HG02763 (cell line): ENCODE data around the gene COL4A3.

Experiments used
- ATAC-seq: cut with Tn5 transposase; IDR thresholded peaks from one replicate; pipeline ENCODE4 v1.9.1; 2021; ENCODE audit warnings: mild to moderate bottlenecking, moderate library complexity; ENCODE audit not compliant: unreplicated experiment

The COL4A3 gene

DNA sequence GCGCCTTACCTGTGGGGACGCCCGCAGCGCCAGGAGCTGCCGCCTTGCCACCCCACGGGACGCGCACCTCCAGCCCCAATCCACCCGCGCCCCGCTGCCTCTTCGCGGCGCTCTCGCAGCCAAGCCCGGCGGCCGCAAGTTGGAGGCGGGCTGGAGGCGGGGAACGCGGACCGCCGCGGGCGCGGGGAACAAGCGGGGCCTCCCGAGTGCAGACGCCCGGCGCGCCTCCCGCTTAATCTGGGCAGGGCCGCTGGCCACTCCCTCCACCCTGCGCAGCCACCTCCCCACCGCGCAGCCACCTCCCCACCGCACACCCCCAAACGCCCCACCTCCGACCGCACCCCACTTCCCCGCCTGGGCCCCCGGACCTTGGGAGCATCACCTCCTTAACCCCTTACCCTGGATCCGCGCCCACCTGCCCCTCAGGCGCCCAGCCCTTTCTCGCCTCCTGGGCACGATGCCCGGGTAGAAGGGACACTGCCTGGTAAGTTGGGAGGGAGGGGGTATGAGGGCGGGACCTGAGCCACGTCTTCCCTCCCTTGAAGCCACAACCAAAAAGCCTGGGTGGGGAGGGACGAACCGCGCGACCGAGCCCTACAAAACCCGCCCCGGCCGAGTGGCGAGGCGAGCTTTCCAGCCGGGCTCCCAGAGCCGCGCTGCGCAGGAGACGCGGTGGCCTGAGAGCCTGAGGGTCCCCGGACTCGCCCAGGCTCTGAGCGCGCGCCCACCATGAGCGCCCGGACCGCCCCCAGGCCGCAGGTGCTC lies at the start of gene COL4A3, which contains the start of gene COL4A4:
TSS of gene COL4A3 (plus strand) at position 627 of the 765 bp plus-strand sequence. CDS start at position 730, 103 bp downstream.
TSS of gene COL4A4 (minus strand) at position 208 of the 765 bp plus-strand sequence. CDS start 16,722 bp downstream, outside the sequence.
- peak; percentile 56 for ATAC-seq

DNA sequence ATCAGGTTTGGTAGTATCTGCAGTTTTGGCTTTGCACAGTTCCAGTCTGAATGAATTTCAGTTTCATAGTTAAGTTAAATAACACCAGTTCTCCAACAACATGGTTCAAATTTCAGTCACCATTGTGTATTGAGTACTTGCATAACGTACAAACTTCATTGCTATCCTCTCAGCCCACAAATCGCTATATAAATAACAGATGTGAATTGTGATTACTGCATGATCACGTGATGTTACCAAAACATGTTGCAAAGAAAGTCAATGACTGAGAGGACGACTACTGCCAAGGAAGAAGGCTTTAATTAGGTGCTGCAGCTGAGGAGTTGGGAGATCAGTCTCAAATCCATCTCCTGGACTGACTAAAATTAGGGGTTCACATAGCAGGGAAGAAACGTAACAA lies 48.7 kb upstream of the COL4A3 start:
- no peak for ATAC-seq

DNA sequence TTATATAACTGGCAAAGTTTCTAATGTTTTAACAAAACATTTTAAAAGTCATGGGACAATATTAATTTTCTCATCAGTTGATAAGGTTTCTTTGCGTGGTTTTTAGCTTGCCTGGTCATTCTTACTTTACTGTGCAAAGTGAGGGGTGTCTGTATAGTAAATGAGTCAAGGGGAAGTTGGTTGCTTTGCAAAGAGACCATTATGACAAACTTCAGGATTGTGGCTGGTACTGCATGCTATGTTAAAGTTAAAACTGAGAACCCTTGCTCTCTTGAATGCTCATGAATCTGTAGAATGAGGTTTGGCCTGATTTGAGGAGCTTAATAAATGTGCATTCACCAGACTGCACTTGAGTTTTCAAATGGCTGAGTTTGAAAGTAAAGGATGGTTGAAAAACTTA lies 47.4 kb upstream of the COL4A3 start:
- ATAC-seq, result no peak

DNA sequence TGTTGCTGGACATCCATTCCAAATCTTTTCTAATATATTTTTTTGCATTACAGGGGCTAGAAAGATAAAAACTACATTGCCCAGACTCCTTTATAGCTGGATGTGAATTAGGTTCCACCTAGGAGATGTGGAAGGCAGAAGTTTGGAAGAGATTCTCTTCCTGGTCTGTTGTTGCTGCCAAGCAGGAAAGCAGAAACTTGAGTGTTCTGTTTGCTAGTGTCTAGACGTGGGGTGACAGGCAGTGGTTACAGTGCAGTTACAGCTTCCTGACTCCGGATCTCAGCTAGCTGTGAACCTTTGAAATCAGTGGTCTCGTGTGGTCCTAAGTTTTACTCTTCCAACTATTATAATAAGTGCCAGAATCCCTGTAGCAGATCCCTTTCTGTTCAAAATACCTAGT lies 46.6 kb upstream of the COL4A3 start:
- ATAC-seq, result no peak

DNA sequence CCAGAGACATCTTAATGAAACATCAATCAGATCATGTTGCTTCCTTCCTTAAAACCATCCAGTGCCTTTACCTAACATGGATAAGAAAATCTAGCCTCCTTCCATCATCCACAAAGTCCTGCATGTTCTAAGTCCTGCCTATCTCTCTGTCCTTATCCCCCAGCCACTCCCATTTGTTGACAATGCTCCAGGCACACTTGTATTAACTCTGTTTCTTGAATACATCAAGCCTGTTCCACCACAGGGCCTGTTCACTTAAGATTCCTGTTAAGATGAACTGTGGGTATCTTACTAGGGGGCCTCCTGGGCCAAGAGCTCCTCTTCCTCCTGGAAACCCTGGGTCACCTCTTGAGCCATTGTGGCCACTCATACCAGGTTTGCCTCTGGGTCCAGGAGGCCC lies 46.1 kb upstream of the COL4A3 start:
- ATAC-seq, result no peak

DNA sequence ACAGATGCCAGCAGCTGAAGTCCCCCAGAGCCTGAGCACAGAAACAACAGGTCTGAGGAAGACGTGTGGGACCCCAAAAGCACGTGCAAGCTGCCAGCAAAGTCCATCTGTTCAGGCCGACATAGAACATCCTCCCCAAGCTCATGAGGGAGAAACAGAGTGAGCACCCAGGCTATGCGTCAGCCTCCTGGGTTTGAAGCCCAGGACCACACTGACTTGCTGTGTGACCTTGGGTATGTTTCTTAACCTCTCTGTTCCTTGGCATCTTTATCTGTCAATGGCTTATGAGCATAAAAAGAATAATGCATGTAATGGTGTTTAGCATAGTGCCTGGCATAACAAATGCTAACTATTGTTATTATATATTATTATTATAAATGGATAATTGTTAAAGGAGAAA lies 40.7 kb upstream of the COL4A3 start:
- no peak for ATAC-seq

DNA sequence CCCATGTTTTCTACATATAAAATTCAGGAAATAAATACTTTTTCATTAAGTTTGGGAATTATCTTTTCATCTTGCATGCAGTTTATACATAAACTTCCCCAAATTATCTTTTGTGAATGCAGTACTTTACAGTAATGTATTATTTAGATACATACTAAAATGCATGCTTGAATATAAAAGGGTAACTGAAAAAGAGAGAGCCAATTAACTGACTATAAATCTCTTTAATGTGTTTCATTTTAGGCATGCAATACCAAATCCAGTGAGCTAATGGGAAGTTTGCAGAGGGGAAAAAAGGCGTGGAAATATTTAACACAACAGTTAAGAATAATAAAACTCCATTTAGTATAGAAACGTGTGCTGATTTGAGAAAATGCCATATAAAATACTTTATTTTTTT lies 39.6 kb upstream of the COL4A3 start:
- no peak for ATAC-seq

DNA sequence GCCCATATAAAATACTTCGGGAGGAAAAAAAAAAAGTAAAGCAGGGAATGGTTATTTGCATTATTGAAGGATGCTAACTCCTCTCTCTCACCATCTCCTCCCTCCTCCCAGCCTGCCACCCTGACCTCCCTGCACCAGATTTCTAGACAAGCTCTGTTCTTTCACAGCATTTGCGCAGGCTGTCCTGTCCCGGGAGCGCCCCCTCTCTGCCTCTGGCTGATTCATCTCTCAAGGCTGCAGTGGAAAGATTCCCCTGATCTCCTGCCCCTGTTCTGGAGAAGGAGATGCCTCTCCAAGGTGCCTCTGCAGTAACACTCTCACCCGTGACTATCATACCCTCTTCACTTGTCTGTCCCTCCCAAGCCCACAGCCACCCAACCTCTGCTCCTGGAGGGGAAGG lies 38.9 kb upstream of the COL4A3 start:
- no peak for ATAC-seq

DNA sequence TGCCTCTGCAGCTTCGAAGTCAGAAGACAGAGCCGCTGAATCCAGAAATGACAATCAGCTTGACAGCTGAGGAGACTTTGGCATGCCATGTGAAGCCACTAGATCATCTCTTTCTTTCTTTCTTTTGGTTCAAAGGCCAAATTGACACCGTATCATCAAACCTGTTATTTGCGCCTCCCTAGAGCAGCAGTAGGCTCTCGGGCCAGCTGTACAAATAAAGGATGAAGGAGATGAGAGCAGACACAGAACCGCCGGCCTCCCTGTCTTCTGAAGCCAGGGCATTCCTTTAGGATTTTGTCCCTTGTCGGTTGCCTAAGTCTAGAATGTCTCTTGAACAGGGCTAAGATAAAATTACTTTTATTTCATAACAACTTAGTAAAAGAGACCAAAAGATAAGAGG lies 37.2 kb upstream of the COL4A3 start:
- ATAC-seq, result no peak

DNA sequence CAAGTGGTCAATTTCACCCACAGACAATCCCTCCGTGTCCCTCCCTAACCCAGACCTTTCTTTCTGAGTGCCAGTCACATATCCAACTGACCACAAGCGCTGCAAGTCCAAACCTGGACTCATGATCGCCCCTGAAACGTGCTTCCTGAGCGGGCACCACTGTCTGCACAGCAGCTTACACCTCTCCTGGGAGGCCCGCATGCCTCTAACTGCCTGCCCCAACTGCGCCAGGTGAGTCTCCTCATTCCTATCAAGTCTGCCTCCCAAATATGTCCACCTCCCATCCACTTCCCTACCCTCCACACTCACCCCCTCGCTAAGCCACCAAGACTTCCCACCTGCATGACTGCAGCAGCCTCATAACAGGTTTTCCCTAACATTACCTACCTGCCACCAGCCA lies 33.8 kb upstream of the COL4A3 start:
- ATAC-seq, result no peak

DNA sequence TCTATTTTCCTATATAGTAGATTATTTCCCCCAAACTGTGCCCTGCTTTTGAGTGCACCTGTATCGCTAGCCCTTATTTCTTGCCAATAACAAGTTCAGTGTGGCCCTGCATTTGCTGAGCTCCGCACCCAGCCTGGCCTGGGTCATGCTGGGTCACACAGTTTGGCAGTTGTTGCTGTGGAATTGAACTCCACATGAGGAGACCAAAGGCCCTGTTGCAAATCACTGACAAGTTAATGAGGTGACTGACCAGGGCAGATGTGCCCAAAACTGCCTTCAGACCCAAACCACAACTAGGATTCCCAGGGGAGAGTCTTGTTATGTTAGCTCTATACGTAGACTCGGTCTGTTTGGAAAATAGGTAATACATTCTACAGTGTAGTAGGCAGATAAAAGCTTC lies 31.4 kb upstream of the COL4A3 start:
- no peak for ATAC-seq

DNA sequence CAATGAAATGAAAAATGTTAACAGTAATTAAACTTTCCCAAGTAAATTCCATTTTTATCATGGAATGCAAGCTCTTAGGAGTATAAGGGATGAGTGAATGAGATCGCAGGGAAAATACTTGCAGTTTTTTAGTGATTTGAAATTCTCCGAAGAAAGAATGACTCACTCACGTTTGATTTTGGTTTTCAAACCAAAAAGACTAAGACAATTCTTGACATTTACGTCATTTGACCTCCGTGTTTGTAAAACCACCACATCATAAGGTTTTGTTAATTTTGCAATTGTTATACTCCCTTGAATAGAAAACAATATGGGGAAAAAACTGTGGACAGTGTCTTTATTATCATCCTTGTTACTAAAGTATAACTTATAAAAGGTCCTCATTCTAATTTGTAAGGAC lies 29.8 kb upstream of the COL4A3 start:
- ATAC-seq, result no peak

DNA sequence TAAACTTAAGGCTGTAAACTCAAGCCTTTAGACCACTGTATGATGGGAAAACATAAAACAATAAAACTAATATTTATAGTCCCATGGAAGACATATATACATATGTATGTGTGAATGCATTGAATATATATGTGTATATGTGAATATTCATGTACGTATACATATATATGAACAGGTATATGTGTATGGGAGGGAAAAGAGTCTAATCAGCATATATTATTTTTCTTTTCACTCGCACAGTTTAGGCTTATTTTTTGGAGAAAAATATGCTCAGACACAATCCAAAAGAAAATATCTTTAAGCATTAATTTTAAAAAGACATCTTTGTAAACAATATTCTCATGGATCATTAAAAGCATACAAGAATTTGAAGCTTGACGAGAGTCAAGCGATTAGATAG lies 23.1 kb upstream of the COL4A3 start:
- no peak for ATAC-seq

DNA sequence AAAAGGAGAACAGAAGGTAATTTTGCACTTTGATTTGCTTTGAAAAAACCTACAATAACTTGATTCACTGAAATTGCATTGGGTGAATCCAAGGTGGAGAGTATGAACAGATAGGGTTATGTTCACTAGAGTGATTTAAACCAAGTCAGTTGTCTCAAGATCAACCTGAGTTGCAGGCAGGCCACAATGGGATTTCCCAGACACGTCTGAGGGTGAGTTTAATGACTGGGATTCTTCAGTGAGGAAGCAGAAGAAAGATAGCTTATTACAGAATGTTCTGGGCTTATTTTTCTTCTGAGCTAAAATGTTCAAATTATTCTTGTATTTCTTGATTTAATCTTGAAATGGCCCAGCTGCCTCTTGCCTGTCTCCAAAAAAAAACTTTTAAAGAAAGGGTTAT lies 20.5 kb upstream of the COL4A3 start:
- ATAC-seq, result no peak

DNA sequence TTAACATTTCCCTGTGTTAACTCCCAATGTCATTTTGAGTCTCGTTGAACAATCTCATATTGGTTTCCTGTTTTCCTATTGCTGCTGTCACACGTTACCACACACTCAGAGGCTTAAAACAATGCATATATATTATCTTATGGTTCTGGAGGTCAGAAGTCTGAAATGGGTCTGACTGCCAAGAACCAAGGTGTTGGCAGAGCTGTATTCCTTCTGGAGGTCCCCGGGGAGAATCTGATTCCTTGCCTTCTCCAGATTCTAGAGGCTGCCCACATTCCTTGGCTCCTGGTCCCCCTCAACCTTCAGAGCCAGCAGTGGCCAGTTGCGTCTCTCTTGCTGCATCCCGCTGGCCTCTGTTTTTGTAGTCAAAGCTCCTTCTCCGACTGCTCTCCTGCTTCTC lies 18.0 kb upstream of the COL4A3 start:
- ATAC-seq, result no peak

DNA sequence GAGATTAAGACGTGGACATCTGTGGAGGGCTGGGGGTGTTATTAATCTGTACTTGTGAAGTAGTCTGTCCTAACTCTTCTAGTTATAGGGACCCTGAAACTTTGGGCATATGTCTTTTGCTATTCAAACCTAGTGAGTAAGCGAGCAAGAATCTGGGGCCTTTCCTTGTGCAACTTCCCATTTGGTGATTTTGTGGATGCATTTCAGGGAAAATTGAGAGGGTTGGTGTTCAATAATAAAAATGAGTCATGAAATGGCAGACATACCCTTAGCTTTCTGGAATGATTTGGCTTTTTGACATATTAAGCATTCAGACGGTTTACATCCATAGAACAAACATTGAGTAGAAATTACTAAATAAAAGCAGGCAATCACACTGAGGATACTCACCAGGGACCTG lies 17.4 kb upstream of the COL4A3 start:
- ATAC-seq, result no peak

DNA sequence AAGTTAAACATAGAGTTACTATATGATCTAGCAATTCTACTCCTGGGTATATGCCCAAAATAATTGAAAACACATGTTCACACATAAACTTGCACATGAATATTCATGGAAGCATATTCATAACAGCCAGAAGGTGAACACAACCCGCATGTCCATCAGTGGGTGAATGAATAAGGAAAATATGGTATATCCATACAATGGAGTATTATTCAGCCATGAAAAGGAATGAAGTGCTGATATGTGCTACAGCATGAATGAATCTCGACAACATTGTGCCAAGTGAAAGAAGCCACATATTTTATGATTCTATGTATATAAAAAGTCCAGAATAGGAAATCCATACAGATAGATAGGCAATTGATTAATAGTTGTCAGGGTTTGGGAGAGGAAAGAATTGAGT lies 16.3 kb upstream of the COL4A3 start:
- no peak for ATAC-seq

DNA sequence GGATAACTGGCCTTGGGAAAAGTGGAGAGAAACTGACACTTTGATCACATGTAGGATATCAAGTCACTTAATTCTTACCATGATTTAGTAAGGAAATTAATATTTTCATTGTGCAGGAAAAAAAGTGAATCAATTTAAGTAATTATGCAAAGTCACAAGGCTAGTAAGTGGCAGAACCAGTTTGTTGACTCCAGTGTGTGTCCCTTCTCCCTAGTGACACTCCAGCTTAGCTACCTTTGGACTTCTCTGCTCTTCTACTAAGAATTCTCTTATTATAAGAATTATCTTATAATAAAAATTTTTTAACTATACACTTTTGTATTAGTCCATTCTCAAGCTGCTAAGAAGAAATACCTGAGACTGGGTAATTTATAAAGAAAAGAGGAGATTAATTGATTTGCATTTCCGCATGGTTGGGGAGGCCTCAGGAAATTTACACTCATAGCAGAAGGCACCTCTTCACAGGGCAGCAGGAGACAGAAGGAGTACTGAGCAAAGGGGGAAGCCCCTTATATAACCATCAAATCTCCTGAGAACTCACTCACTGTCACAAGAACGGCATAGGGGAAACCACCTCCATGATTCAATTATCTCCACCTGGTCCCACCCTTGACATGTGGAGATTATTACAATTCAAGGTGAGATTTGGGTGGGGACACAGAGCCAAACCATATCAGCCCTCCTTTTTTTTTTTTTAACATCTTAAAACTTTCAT lies 14.0 kb upstream of the COL4A3 start:
- no peak for ATAC-seq

DNA sequence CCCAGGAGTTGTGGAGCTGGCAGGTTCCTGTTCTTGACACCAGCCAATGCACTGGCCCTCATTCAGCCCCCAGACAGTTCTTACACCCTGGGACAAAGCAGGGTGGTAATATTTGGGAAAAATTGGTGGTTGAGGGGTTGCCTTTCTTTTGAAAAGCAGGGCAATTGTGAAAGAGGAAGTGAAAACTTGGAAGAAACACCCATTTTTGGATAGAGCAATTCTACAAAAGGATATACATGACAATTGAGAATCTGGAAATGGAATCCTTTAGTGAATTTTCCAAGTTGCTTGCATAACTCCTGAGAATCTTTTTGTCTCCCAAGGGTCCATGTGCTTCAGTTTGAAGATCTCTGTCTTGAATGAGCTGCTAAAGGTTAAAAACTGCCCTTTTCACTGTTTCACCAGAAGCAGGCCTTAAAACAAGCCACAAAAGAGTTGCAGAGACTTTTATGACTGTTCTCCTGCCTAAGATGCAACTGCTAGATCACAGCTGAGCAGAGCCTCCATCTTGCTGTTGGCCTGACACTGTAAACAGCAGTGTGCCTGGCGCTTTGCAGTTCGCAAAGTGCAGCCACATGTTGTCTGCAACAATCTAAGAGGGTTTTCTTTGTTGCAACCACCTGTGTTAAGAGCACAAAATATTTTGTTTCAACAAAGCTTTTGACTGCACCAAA lies 12.2 kb upstream of the COL4A3 start:
- no peak for ATAC-seq

DNA sequence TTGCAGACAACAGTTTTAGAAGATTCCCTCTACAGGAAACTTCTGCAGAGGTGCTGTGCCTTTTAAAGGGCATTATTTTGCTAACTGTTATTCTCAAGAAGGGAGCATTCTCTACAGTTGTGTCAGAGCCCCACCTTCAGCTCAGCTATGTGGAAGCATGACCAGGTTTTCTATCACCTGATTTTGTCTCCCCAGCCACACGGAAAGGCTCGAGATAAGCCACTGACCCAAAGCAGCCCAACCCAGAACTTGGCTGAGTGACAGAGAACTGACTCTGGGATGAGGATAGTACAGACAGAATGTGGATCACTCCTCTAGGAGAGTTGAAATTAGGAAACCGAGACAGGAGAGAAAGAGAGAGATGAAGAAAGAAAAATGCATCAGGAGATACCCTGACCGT lies 11.1 kb upstream of the COL4A3 start:
- no peak for ATAC-seq

DNA sequence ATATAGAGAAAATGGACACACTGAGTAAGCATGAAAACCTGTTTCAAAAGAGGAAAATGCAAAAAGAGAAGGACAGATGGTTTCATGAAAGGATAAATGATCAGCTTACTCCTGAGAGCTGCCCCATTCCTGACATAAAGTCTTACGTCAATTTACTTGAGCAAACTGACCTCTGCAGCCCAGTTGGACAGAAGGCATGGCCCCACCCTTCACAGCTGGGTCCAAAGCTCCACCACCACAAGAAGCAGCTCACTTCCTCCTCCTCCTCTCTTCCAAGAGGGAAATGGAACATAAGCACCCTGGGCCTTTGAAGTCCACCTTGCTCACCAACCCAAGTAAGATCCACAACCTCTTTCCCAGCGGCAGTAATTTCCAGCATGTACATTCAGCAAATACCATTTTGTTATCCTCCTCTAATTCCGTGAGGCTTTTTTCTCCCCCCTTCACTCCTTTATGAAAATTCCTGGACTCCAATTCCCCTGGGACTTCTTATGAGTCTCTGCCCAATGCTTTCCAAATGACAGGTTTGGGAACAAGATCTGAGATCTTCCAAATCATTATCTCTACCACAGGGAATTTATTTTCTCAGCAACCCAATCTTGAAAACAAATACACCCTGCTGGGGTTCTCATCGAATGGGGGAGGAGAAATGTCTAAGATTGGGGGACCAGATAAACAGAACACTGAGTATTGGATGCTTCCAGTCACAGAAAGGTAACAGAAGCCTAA lies 10.5 kb upstream of the COL4A3 start:
- ATAC-seq, result no peak
